ENCODE measurements around the gene DMD.

DNA sequence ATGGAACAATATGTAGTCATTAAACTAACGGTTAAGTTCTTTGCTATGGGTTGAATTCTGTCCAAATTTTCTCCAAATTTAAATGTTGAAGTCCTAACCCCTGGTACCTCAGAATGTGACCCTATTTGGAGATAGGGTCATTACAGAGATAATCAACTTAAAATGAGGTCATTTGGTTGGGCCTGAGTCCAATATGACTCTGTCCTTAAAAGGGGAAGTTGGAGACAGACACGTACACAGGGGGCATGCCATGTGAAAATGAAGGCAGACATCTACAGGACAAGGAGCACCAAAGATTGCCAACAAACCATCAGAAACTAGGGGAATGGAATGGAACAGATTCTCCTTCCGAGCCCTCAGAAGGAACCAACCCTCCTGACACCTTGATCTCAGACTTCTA lies 1647.6 kb downstream of the DMD start:
- TF ChIP-seq CTCF (IDR thresholded peaks at IDR 0.05), result no peak
- TF ChIP-seq POLR2A (IDR thresholded peaks at IDR 0.05), result no peak
